H54 (cell line): ENCODE data around the gene PARL.

Source experiments
- DNase-seq: peaks from one replicate; pipeline ENCODE4 v3.0.0; 2011; ENCODE audit warnings: low spot score, mixed read lengths; ENCODE audit not compliant: insufficient read length
- FAIRE-seq: peaks from 3 replicates; lab custom pipeline; 2011; peaks lifted over from hg19 to GRCh38; lab: Jason Lieb, UNC
- POLR2A ChIP-seq: IDR thresholded peaks from 2 replicates; pipeline ENCODE4 v1.6.1; 2011; ENCODE audit warnings: low read depth, mild to moderate bottlenecking, low read length

PARL gene

DNA sequence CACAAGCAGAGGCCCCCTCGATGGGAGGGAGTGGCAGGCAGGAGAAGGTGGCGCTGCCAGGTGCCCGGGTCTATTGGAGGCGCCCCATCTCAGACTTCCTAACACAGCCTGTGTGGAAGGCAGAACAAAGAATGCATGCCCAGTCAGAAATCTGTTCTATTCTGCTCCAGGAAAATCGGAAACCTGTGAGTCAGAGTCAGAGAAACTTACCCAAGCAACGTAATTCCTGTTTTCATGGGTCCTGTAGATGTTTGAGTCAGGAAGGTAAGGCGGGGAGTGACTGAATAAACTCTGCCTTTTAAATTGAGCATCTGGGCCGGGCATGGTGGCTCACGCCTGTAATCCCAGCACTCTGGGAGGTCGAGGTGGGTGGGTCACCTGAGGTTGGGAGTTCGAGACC lies 73.0 kb downstream of the PARL start:
- no peak for FAIRE-seq

GRCh38 chr3:183810643-183811594 lies 73.8 kb downstream of the PARL start:
- no peak for TF ChIP-seq POLR2A
- DNase-seq, result no peak
- FAIRE-seq, result no peak

More for the DNA sequence above, 73.0 kb downstream of the PARL start:
- no peak for DNase-seq
- TF ChIP-seq POLR2A, result no peak

- no peak for DNase-seq
- TF ChIP-seq POLR2A, result no peak
Observed at GRCh38 chr3:183809270-183809669, 75.4 kb downstream of the PARL start.

DNA sequence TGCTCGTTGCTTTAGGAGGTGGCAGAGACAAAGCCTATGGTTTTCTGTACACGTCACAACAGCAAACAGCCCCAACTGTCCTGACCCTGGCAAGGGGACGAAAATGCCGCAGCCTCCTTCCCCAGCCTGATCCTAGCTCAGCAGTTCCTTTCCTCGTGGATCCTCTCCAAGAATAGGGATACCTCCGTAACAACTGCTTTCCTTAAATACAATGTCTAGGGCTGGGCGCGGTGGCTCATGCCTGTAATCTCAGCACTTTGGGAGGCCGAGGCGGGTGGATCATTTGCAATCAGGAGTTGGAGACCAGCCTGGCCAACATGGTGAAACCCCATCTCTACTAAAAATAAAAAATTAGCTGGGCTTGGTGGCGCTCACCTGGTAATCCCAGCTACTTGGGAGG lies 76.3 kb downstream of the PARL start:
- DNase-seq (no peak), FAIRE-seq (no peak)
- no peak for TF ChIP-seq POLR2A

More at GRCh38 chr3:183809270-183809669, 75.4 kb downstream of the PARL start:
- FAIRE-seq, result no peak

- no peak for TF ChIP-seq POLR2A
- DNase-seq (no peak), FAIRE-seq (no peak)
Observed at GRCh38 chr3:183807881-183808280, 76.8 kb downstream of the PARL start.

GRCh38 chr3:183807209-183807728 lies 77.4 kb downstream of the PARL start:
- FAIRE-seq (no peak), DNase-seq (no peak)
- TF ChIP-seq POLR2A, result no peak

DNA sequence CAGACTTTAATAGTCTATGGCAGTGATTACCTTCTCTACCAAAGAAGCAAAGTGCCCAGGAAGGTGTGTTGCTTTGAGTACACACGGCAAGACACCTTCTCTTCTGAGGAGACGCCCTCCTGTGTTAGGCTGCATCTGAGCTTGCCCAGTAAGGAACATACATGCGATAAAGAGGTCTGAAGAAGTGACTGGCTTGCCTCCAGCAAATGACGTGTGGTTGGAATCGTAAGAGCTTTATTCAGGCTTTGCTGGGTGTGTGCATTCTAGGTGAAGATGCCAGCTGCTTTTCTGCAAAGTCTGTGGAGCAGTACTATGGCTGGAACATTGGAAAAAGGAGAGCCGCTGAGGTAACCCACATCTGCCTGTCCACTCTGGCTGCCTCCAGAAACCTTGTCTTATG lies 81.7 kb downstream of the PARL start:
- no peak for TF ChIP-seq POLR2A
- FAIRE-seq (no peak), DNase-seq (no peak)

GRCh38 chr3:183801601-183802000 lies 83.1 kb downstream of the PARL start:
- TF ChIP-seq POLR2A, result no peak
- DNase-seq (no peak), FAIRE-seq (no peak)

- FAIRE-seq (no peak), DNase-seq (no peak)
- TF ChIP-seq POLR2A, result no peak
Observed at GRCh38 chr3:183800243-183800863, 84.3 kb downstream of the PARL start.

- FAIRE-seq, result no peak
- DNase-seq, result no peak
- no peak for TF ChIP-seq POLR2A
Observed at GRCh38 chr3:183799461-183799860, 85.2 kb downstream of the PARL start.

GRCh38 chr3:183797996-183798395 lies 86.7 kb downstream of the PARL start:
- DNase-seq, result no peak
- FAIRE-seq, result no peak

GRCh38 chr3:183796372-183796771 lies 88.3 kb downstream of the PARL start:
- FAIRE-seq, result no peak
- TF ChIP-seq POLR2A, result no peak
- no peak for DNase-seq

More at GRCh38 chr3:183797996-183798395, 86.7 kb downstream of the PARL start:
- TF ChIP-seq POLR2A, result no peak

DNA sequence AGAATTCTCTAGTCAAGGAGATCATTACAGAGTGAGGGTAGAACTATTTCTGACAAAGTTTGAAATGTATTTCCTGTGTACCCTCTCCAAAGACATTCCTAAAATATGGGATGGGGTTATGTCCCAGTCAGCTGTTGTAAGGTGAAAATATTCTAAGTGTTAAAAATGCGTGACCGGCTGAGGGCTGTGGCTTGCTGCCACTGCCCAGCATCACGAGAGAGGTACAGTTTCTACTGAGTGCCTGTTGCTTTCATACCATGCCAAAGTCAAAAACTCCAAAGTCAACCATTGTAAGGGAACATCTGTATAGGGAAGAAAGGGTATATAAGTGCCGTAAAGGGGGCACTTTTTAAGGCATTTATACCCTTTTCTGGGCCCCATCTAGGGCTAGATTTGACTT lies 90.2 kb downstream of the PARL start:
- FAIRE-seq (no peak), DNase-seq (no peak)

GRCh38 chr3:183792976-183793375 lies 91.7 kb downstream of the PARL start:
- FAIRE-seq, result no peak
- TF ChIP-seq POLR2A, result no peak
- DNase-seq, result no peak

More for the DNA sequence above, 90.2 kb downstream of the PARL start:
- TF ChIP-seq POLR2A, result no peak
